ENCODE data around the gene RNF225. TPM values are rescaled to one million over a fixed set of nuclear protein-coding genes. Genes with fewer than 3 reads are reported as not detected.

RNF225 gene
- polyA plus RNA-seq, 1 experiment, result not detected

GRCh38 chr19:58417071-58417470, 21.6 kb downstream of the RNF225 start:
- POLR2A ChIA-PET, result no interaction called here
- Histone ChIP-seq H3K27ac (ENCODE audit: low read depth, low read length) (no peak overlapping the region), H3K4me3 (ENCODE audit: low read depth, low read length) (no peak overlapping the region), H3K27me3 (ENCODE audit: control insufficient read depth, insufficient read depth, low read length) (no peaks in the 10 kb centered on the region), H3K9me3 (ENCODE audit: control insufficient read depth, insufficient read depth, low read length) (peaks cover 22% of the 10 kb centered on the region)
- TF ChIP-seq CTCF (IDR thresholded peaks at IDR 0.05; ENCODE audit: low read depth, low read length), result no peak
- CTCF ChIA-PET, result no interaction called here
- no peak for DNase-seq (ENCODE audit: low read depth, low spot score)

- TF ChIP-seq CTCF (IDR thresholded peaks at IDR 0.05; ENCODE audit: low read depth, low read length), result no peak
- H3K27me3 ChIP-seq (ENCODE audit: control insufficient read depth, insufficient read depth, low read length), result peaks cover 2% of the 10 kb centered on the region
- H3K4me3 ChIP-seq (ENCODE audit: low read depth, low read length), result no peak overlapping the region
- peaks cover 73% of the 10 kb centered on the region for H3K9me3 ChIP-seq (ENCODE audit: control insufficient read depth, insufficient read depth, low read length)
- CTCF ChIA-PET, result no interaction called here
- H3K27ac ChIP-seq (ENCODE audit: low read depth, low read length), result no peak overlapping the region
- POLR2A ChIA-PET, result no interaction called here
- no peak for DNase-seq (ENCODE audit: low read depth, low spot score)
Measured at GRCh38 chr19:58428617-58429016, 33.2 kb downstream of the RNF225 start.

- CTCF ChIA-PET, result no interaction called here
- no peak for TF ChIP-seq CTCF (IDR thresholded peaks at IDR 0.05; ENCODE audit: low read depth, low read length)
- Histone ChIP-seq H3K9me3 (ENCODE audit: control insufficient read depth, insufficient read depth, low read length) (peaks cover 84% of the 10 kb centered on the region), H3K27me3 (ENCODE audit: control insufficient read depth, insufficient read depth, low read length) (peaks cover 2% of the 10 kb centered on the region), H3K4me3 (ENCODE audit: low read depth, low read length) (no peak overlapping the region), H3K27ac (ENCODE audit: low read depth, low read length) (no peak overlapping the region)
- no peak for DNase-seq (ENCODE audit: low read depth, low spot score)
- POLR2A ChIA-PET, result no interaction called here
Measured at GRCh38 chr19:58429745-58430144, 34.3 kb downstream of the RNF225 start.

- no peak for DNase-seq (ENCODE audit: low read depth, low spot score)
- no peak overlapping the region for H3K4me3 ChIP-seq (ENCODE audit: low read depth, low read length)
- CTCF ChIA-PET, result interaction anchor here (0.8 kb wide), 1 partner anchor 85 kb away, joined by 3 read pairs; no protein-coding TSS in a partner anchor
- H3K9me3 ChIP-seq (ENCODE audit: control insufficient read depth, insufficient read depth, low read length), result peaks cover 94% of the 10 kb centered on the region
- no peak for TF ChIP-seq CTCF (IDR thresholded peaks at IDR 0.05; ENCODE audit: low read depth, low read length)
- no peak overlapping the region for H3K27ac ChIP-seq (ENCODE audit: low read depth, low read length)
- POLR2A ChIA-PET, result no interaction called here
- peaks cover 2% of the 10 kb centered on the region for H3K27me3 ChIP-seq (ENCODE audit: control insufficient read depth, insufficient read depth, low read length)
Measured at GRCh38 chr19:58434217-58434616, 38.8 kb downstream of the RNF225 start.

GRCh38 chr19:58439576-58440554, 44.4 kb downstream of the RNF225 start, which contains the start of gene ZNF132:
Gene ZNF132 (minus strand): TSS chr19:58440153. CDS start chr19:58439821, 332 bp downstream.
- peak within 1 kb of the TSS; percentile 90 for H3K27ac ChIP-seq (ENCODE audit: low read depth, low read length)
- H3K9me3 ChIP-seq (ENCODE audit: control insufficient read depth, insufficient read depth, low read length), result peaks cover 70% of the 10 kb centered on the region
- ChIA-PET POLR2A (interaction anchor here (0.6 to 1.0 kb wide), 4 partner anchors 12 to 31 kb away, joined by 3 to 7 read pairs (median 4); partner anchors contain the start of genes ZNF324B and ZNF584), CTCF (no interaction called here)
- DNase-seq (ENCODE audit: low read depth, low spot score), result peak; percentile 99
- peak within 1 kb of the TSS; percentile 93 for H3K4me3 ChIP-seq (ENCODE audit: low read depth, low read length)
- H3K27me3 ChIP-seq (ENCODE audit: control insufficient read depth, insufficient read depth, low read length), result no peaks in the 10 kb centered on the region
- TF ChIP-seq CTCF (IDR thresholded peaks at IDR 0.05; ENCODE audit: low read depth, low read length), result no peak
